H1 (cell line): Measurements from ENCODE around the gene PPP1R1B. TPM values are rescaled to one million over a fixed set of nuclear protein-coding genes. Genes with fewer than 3 reads are reported as not detected.

Experiments used
- CTCF ChIA-PET: fragments of 300-600 bp; sonication (Branson Sonifier 250); formaldehyde crosslinking; loops from one replicate; lab custom pipeline; 2021; ENCODE audit not compliant: partially characterized antibody; lab: Charles Lee
- POLR2A ChIA-PET: fragments of 300-600 bp; sonication (Branson Sonifier 250); formaldehyde crosslinking; loops from one replicate; lab custom pipeline; 2021; ENCODE audit warnings: inconsistent platforms; ENCODE audit not compliant: partially characterized antibody; lab: Charles Lee
- DNase-seq, 2 experiments: peaks; one replicate each; pipeline versions ENCODE4 v3.0.0 to v3.0.0-alpha.2; 2010 to 2022; ENCODE audit warnings: low spot score in 2 of 2, low read depth in 1 of 2, mixed read lengths in 1 of 2
- FAIRE-seq: peaks from 2 replicates; lab custom pipeline; 2011; peaks lifted over from hg19 to GRCh38; lab: Jason Lieb, UNC
- H2AFZ ChIP-seq: 2 replicates; pipeline ENCODE4 v1.8.1; 2012; ENCODE audit warnings: low read length, inconsistent platforms
- H2AK5ac ChIP-seq: 2 replicates; pipeline ENCODE4 v1.6.1; 2013; ENCODE audit warnings: low read depth, low read length
- H2BK120ac ChIP-seq: replicated peaks from 2 replicates; pipeline ENCODE3; 2013; ENCODE audit warnings: low read depth, low read length, inconsistent platforms
- H2BK12ac ChIP-seq: 2 replicates; pipeline ENCODE4 v1.6.1; 2013; ENCODE audit warnings: low read depth, low read length
- H2BK15ac ChIP-seq: 2 replicates; pipeline ENCODE4 v1.6.1; 2013; ENCODE audit warnings: low read length
- H2BK20ac ChIP-seq: 2 replicates; pipeline ENCODE4 v1.6.1; 2013; ENCODE audit warnings: low read length
- H2BK5ac ChIP-seq: 2 replicates; pipeline ENCODE4 v1.6.1; 2013; ENCODE audit warnings: low read depth, low read length
- H3K14ac ChIP-seq: 2 replicates; pipeline ENCODE4 v1.6.1; 2013; ENCODE audit warnings: inconsistent platforms; ENCODE audit not compliant: insufficient read length
- H3K18ac ChIP-seq: 2 replicates; pipeline ENCODE4 v1.6.1; 2013; ENCODE audit warnings: low read length; ENCODE audit errors: extremely low read depth
- H3K23ac ChIP-seq: 2 replicates; pipeline ENCODE4 v1.6.1; 2013; ENCODE audit warnings: inconsistent platforms; ENCODE audit not compliant: insufficient read length
- H3K23me2 ChIP-seq: 2 replicates; pipeline ENCODE4 v1.6.1; 2013; ENCODE audit warnings: low read depth, low read length
- H3K27ac ChIP-seq: 2 replicates; pipeline ENCODE4 v1.6.1; 2011; ENCODE audit warnings: low read depth, low read length, inconsistent platforms
- H3K27me3 ChIP-seq, 4 experiments: replicated peaks in 1 of 4; 1 replicate in 1 of 4; 2 replicates in 3 of 4; pipeline versions ENCODE4 v1.6.1 to v1.8.1; 2011 to 2013; ENCODE audit warnings: low read length in 3 of 4, mild to moderate bottlenecking in 3 of 4, inconsistent platforms in 2 of 4, mixed read lengths in 2 of 4, moderate library complexity in 1 of 4; ENCODE audit not compliant: control insufficient read depth in 3 of 4, insufficient read depth in 3 of 4; ENCODE audit errors: extremely low read depth in 1 of 4
- H3K36me3 ChIP-seq, 4 experiments: 2 replicates each; pipeline versions ENCODE4 v1.6.1 to v1.8.1; 2011 to 2013; ENCODE audit warnings: mild to moderate bottlenecking in 4 of 4, low read length in 3 of 4, moderate library complexity in 2 of 4, control low read depth in 1 of 4, inconsistent platforms in 1 of 4; ENCODE audit not compliant: insufficient read depth in 4 of 4, control insufficient read depth in 2 of 4
- H3K4ac ChIP-seq: replicated peaks from 2 replicates; pipeline ENCODE3; 2013; ENCODE audit warnings: low read length, low read depth, mixed read lengths, inconsistent platforms; ENCODE audit not compliant: insufficient read length
- H3K4me1 ChIP-seq, 4 experiments: replicated peaks in 1 of 4; 1 replicate in 1 of 4; 2 replicates in 3 of 4; pipeline versions ENCODE4 v1.6.1 to v1.8.1; 2011 to 2013; ENCODE audit warnings: low read length in 3 of 4, inconsistent platforms in 2 of 4, mixed read lengths in 1 of 4; ENCODE audit not compliant: insufficient read depth in 4 of 4, control insufficient read depth in 3 of 4
- H3K4me2 ChIP-seq, 2 experiments: 2 replicates each; pipeline versions ENCODE4 v1.6.1 to v1.8.1; 2011 to 2013; ENCODE audit warnings: low read depth in 2 of 2, low read length in 2 of 2, control low read depth in 1 of 2, inconsistent platforms in 1 of 2, mild to moderate bottlenecking in 1 of 2; ENCODE audit not compliant: insufficient read depth in 1 of 2
- H3K4me3 ChIP-seq, 4 experiments: fragments of 200-600, 300-600 bp in 1 of 4; sonication (generic), shearing (Covaris generic), sonication (Bioruptor Twin) in 1 of 4; 2 replicates each; pipeline versions ENCODE4 v1.5.1 to v1.8.1; 2011 to 2016; ENCODE audit warnings: low read length in 4 of 4, low read depth in 3 of 4, control low read depth in 2 of 4, inconsistent platforms in 2 of 4, mild to moderate bottlenecking in 2 of 4, mixed read lengths in 1 of 4, moderate library complexity in 1 of 4; ENCODE audit not compliant: insufficient read depth in 2 of 4; ENCODE audit errors: extremely low read depth in 1 of 4
- H3K56ac ChIP-seq: replicated peaks from 2 replicates; pipeline ENCODE3; 2013; ENCODE audit warnings: low read depth, mild to moderate bottlenecking, mixed read lengths, low read length, inconsistent platforms; ENCODE audit not compliant: insufficient read length
- H3K79me1 ChIP-seq: 2 replicates; pipeline ENCODE4 v1.6.1; 2013; ENCODE audit warnings: low read depth, low read length, control low read depth
- H3K79me2 ChIP-seq, 2 experiments: 2 replicates each; pipeline versions ENCODE4 v1.6.1 to v1.8.1; 2012 to 2013; ENCODE audit warnings: low read length in 2 of 2, mild to moderate bottlenecking in 2 of 2, inconsistent platforms in 1 of 2; ENCODE audit not compliant: insufficient read depth in 2 of 2, control insufficient read depth in 1 of 2
- H3K9ac ChIP-seq, 4 experiments: replicated peaks in 1 of 4; 1 replicate in 1 of 4; 2 replicates in 3 of 4; pipeline versions ENCODE4 v1.6.1 to v1.8.1; 2011 to 2013; ENCODE audit warnings: low read depth in 3 of 4, low read length in 3 of 4, control low read depth in 2 of 4, mild to moderate bottlenecking in 2 of 4, moderate library complexity in 2 of 4, inconsistent platforms in 1 of 4; ENCODE audit errors: extremely low read depth in 1 of 4
- H3K9me3 ChIP-seq, 2 experiments: 2 replicates each; pipeline versions ENCODE4 v1.6.1 to v1.8.1; 2012 to 2013; ENCODE audit warnings: mild to moderate bottlenecking in 2 of 2, moderate library complexity in 2 of 2, control low read depth in 1 of 2, inconsistent platforms in 1 of 2, low read depth in 1 of 2, low read length in 1 of 2, mixed read lengths in 1 of 2; ENCODE audit not compliant: insufficient read depth in 2 of 2
- H4K20me1 ChIP-seq, 2 experiments: replicated peaks in 1 of 2; 2 replicates each; pipeline versions ENCODE3 to v1.8.1; 2011 to 2013; ENCODE audit warnings: inconsistent platforms in 2 of 2, low read length in 2 of 2, mild to moderate bottlenecking in 1 of 2; ENCODE audit not compliant: insufficient read depth in 2 of 2, control insufficient read depth in 1 of 2
- H4K5ac ChIP-seq: 2 replicates; pipeline ENCODE4 v1.6.1; 2013; ENCODE audit warnings: low read length, low read depth, mixed read lengths, inconsistent platforms; ENCODE audit not compliant: insufficient read length
- H4K8ac ChIP-seq: 2 replicates; pipeline ENCODE4 v1.8.0; 2013; ENCODE audit warnings: mild to moderate bottlenecking, moderate library complexity, low read length, inconsistent platforms; ENCODE audit not compliant: insufficient read depth; ENCODE audit errors: extremely low read depth
- H4K91ac ChIP-seq: replicated peaks from 2 replicates; pipeline ENCODE3; 2013; ENCODE audit warnings: low read length, mixed read lengths, inconsistent platforms; ENCODE audit not compliant: insufficient read length
- ASH2L ChIP-seq: fragments of 200-600, 300-600 bp; sonication (generic); IDR thresholded peaks from one replicate; pipeline ENCODE4 v1.7.1; 2017; ENCODE audit warnings: low read length
- CEBPB ChIP-seq: IDR thresholded peaks from 2 replicates; pipeline ENCODE4 v1.6.1; 2012; ENCODE audit warnings: low read depth, low read length
- E2F6 ChIP-seq: IDR thresholded peaks from 2 replicates; pipeline ENCODE4 v1.6.1; 2012; ENCODE audit warnings: inconsistent platforms
- HDAC2 ChIP-seq, 2 experiments: fragments of 300-600 bp in 1 of 2; sonication (generic) in 1 of 2; IDR thresholded peaks; 2 replicates each; pipeline ENCODE4 v1.6.1; 2011 to 2012; ENCODE audit warnings: low read depth in 2 of 2, low read length in 2 of 2, mild to moderate bottlenecking in 2 of 2, moderate library complexity in 2 of 2, borderline replicate concordance in 1 of 2, inconsistent platforms in 1 of 2
- JUND ChIP-seq: IDR thresholded peaks from 2 replicates; pipeline ENCODE4 v1.6.1; 2011; ENCODE audit warnings: mild to moderate bottlenecking, improper control_type of control experiment, low read length
- MAX ChIP-seq: IDR thresholded peaks from 2 replicates; pipeline ENCODE4 v1.6.1; 2012; ENCODE audit warnings: inconsistent platforms
- RBBP5 ChIP-seq: IDR thresholded peaks from 2 replicates; pipeline ENCODE4 v1.7.1; 2012; ENCODE audit warnings: low read depth, mild to moderate bottlenecking, inconsistent platforms, low read length, moderate library complexity, borderline replicate concordance
- SAP30 ChIP-seq: fragments of 300-600 bp; sonication (generic); IDR thresholded peaks from 2 replicates; pipeline ENCODE4 v1.7.1; 2012; ENCODE audit warnings: low read length, moderate library complexity, mild to moderate bottlenecking, inconsistent platforms; ENCODE audit not compliant: insufficient read depth, insufficient replicate concordance
- SUZ12 ChIP-seq: fragments of 200-600 bp; sonication (generic); IDR thresholded peaks from 2 replicates; pipeline ENCODE4 v1.6.1; 2012; ENCODE audit warnings: mild to moderate bottlenecking, inconsistent platforms, low read length, moderate library complexity, mixed read lengths
- TCF12 ChIP-seq: IDR thresholded peaks from 2 replicates; pipeline ENCODE4 v1.6.1; 2011; ENCODE audit warnings: low read depth, mild to moderate bottlenecking, low read length
- ZNF274 ChIP-seq: IDR thresholded peaks from 2 replicates; pipeline ENCODE4 v1.7.0; 2012; ENCODE audit warnings: low read length, borderline replicate concordance; ENCODE audit errors: extremely low read depth
- WGBS, 2 experiments: shearing (Covaris generic) in 1 of 2; methylation state at CpG; one replicate each; pipeline versions ENCODE4 v1.1.6 to v1.1.7; 2013 to 2015; ENCODE audit warnings: low lambda C conversion rate in 2 of 2, mixed read lengths in 2 of 2, inconsistent platforms in 1 of 2, low coverage in 1 of 2, missing lambda C conversion rate in 1 of 2; ENCODE audit not compliant: insufficient replicate concordance in 2 of 2, insufficient coverage in 1 of 2, insufficient read length in 1 of 2; ENCODE audit errors: extremely low coverage in 1 of 2, missing lambda C conversion rate in 1 of 2; 5-methylcytosine and 5-hydroxymethylcytosine counted together
- polyA plus RNA-seq, 7 experiments: library from polyadenylated mRNA; depleted of rRNA in 3 of 7; stranded (reverse) in 5 of 7; unstranded in 2 of 7; fragments of >200 nt in 5 of 7; fragments of 200-250 nt in 2 of 7; gene quantifications; 1 replicate in 5 of 7; 2 replicates in 1 of 7; 4 replicates in 1 of 7; pipeline versions ENCODE4 v1.2.1 to v1.2.3, GENCODE V29; 2011 to 2013; ENCODE audit warnings: missing spikeins in 2 of 7, mixed read lengths in 2 of 7
- total RNA-seq: library from RNA; stranded (reverse); fragmentation: NEBNext Ultra II Directional; extraction: Animal tissue kit (Norgen Biotek cat#: 25700); gene quantifications from 2 replicates; pipeline ENCODE4 v1.2.1, GENCODE V29; 2021

The PPP1R1B gene
- total and polyA plus RNA-seq, 2 of the 8 experiments (the other 6 are each of a cell fraction or from before 2014, with no cell fraction given): 10.7 to 22.3 TPM

GRCh38 chr17:39604911-39605491 lies 21.8 kb upstream of the PPP1R1B start:
- 0 out of 2 replicates have a peak overlapping the region, but pooled peaks have one; percentile 92 for H2BK12ac ChIP-seq
- no peak overlapping the region for H3K23ac ChIP-seq
- H3K14ac ChIP-seq: no peak overlapping the region
- H3K4me1 ChIP-seq: peaks cover 5 to 53% (median 32%) of the 10 kb centered on the region in 4 experiments
- no peak overlapping the region for H3K27ac ChIP-seq
- no peak overlapping the region for H2AFZ ChIP-seq
- WGBS, 2 experiments: 1% methylated on average over 16 of the region's 31 CpGs; no CpG with 5 or more reads in 1 of the 2 experiments
- peak overlapping the region; percentile 90 for H3K4me2 ChIP-seq
- peaks cover 86 to 100% (median 98%) of the 10 kb centered on the region in 4 experiments for H3K27me3 ChIP-seq
- peaks cover 14% of the 10 kb centered on the region; the same call in 1 of the 2 replicates for H3K23me2 ChIP-seq
- CTCF ChIA-PET: interaction anchor here (1.1 to 10.7 kb wide), 6 partner anchors 8 to 65 kb away, joined by 3 to 140 read pairs (median 8); partner anchors contain the start of gene PPP1R1B
- H2BK5ac ChIP-seq: no peak overlapping the region
- DNase-seq (peak in 1 of 2 experiments; percentile 79), FAIRE-seq (no peak)
- no peak overlapping the region for H2BK15ac ChIP-seq
- no peaks in the 10 kb centered on the region for H3K79me1 ChIP-seq
- no peak overlapping the region for H2BK120ac ChIP-seq
- peaks cover 3 to 15% of the 10 kb centered on the region in 2 experiments for H4K20me1 ChIP-seq
- H4K91ac ChIP-seq: no peak overlapping the region
- H4K8ac ChIP-seq: no peak overlapping the region
- no peak overlapping the region for H4K5ac ChIP-seq
- H2AK5ac ChIP-seq: no peak overlapping the region
- H3K36me3 ChIP-seq: no peaks in the 10 kb centered on the region
- H2BK20ac ChIP-seq: no peak overlapping the region
- H3K18ac ChIP-seq: no peak overlapping the region; the same call in 1 of the 2 replicates
- no peaks in the 10 kb centered on the region for H3K9me3 ChIP-seq
- no peak overlapping the region for H3K9ac ChIP-seq
- H3K56ac ChIP-seq: no peak overlapping the region
- no peak overlapping the region for H3K4ac ChIP-seq
- POLR2A ChIA-PET: interaction anchor here (1.0 to 2.7 kb wide), 9 partner anchors 7 to 66 kb away, joined by 3 to 15 read pairs (median 5); no protein-coding TSS in a partner anchor
- peak overlapping the region; percentile 19 to 59 (median 32); a peak in 6 of 8 replicates for H3K4me3 ChIP-seq
- H3K79me2 ChIP-seq: no peaks in the 10 kb centered on the region
- TF ChIP-seq ASH2L (peak; percentile 33), SUZ12 (no peak; the same call in 1 of the 2 replicates), SAP30 (no peak), JUND (no peak), CEBPB (no peak), TCF12 (no peak), E2F6 (0 out of 2 replicates have a peak, but pooled peaks have one; percentile 26), ZNF274 (no peak), MAX (no peak), RBBP5 (no peak), HDAC2 (IDR thresholded peaks at IDR 0.05; ENCODE audit: borderline replicate concordance in 1 of 2, low read depth in 2 of 2, low read length in 2 of 2) (no peak)
